GM10266 (cell line): ENCODE measurements around the gene CFLAR.
"Not testable (repeated sequence)": the region's sequence is repeated elsewhere in the genome, so short reads cannot be mapped to it uniquely, and the experiment has no call there.

ENCODE experiments used
- DNase-seq: peaks from one replicate; pipeline ENCODE4 v3.0.0; 2012; ENCODE audit errors: extremely low spot score
- TF ChIP-seq, protein P1 (sequence below): IDR thresholded peaks from 2 replicates; pipeline ENCODE4 v1.5.1; 2012; ENCODE audit warnings: mild to moderate bottlenecking, low read depth; ENCODE audit not compliant: control insufficient read depth, insufficient read depth; ENCODE audit errors: missing control alignments

Gene CFLAR

DNA sequence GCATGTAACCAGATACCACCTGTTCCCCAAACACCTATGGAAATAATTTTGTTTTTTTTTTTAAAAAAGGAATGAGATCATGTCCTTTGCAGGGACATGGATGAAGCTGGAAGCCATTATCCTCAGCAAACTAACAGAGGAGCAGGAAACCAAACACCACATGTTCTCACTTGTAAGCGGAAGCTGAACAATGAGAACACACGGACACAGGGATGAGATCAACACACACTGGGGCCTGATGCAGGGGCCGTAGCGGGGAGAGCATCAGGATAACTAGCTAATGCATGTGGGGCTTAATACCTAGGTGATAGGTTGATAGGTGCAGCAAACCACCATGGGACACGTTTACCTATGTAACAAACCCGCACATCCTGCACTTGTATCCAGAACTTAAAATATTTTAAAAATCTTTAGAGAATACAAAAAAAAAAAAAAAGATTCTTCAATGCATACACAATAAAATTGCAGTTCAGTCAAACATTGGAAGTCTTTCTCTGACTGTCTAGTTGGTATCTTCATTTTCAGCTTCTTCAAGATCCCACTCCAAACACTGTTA, 55.4 kb downstream of the CFLAR start:
- no peak for DNase-seq
- TF ChIP-seq, protein P1, sequence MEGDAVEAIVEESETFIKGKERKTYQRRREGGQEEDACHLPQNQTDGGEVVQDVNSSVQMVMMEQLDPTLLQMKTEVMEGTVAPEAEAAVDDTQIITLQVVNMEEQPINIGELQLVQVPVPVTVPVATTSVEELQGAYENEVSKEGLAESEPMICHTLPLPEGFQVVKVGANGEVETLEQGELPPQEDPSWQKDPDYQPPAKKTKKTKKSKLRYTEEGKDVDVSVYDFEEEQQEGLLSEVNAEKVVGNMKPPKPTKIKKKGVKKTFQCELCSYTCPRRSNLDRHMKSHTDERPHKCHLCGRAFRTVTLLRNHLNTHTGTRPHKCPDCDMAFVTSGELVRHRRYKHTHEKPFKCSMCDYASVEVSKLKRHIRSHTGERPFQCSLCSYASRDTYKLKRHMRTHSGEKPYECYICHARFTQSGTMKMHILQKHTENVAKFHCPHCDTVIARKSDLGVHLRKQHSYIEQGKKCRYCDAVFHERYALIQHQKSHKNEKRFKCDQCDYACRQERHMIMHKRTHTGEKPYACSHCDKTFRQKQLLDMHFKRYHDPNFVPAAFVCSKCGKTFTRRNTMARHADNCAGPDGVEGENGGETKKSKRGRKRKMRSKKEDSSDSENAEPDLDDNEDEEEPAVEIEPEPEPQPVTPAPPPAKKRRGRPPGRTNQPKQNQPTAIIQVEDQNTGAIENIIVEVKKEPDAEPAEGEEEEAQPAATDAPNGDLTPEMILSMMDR = no peak

DNA sequence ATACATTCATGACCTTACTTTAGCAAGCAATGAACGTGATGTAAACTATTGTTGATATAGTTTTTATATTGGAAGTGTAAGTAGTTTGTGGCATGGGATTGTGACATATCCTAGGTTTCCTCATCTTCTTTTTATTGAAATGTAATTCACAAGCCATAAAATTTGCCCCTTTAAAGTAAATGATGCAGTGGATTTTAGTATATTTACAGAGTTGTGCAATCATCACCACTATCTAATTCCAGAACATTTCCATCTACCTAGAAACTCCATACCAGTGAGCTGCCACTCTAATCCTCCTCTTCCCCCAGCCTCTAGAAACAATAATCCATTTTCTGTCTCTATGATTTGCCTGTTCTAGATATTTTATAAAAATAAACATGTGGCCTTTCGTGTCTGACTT, 56.3 kb downstream of the CFLAR start:
- no peak for DNase-seq
- TF ChIP-seq, protein P1 = no peak

GRCh38 chr2:201174687-201175086, 58.7 kb downstream of the CFLAR start:
- TF ChIP-seq, protein P1 = no peak
- DNase-seq = no peak

GRCh38 chr2:201176081-201176481, 60.1 kb downstream of the CFLAR start:
- no peak for DNase-seq
- TF ChIP-seq, protein P1 = no peak

GRCh38 chr2:201180010-201180409, 64.0 kb downstream of the CFLAR start:
- DNase-seq = no peak
- TF ChIP-seq, protein P1 = no peak

DNA sequence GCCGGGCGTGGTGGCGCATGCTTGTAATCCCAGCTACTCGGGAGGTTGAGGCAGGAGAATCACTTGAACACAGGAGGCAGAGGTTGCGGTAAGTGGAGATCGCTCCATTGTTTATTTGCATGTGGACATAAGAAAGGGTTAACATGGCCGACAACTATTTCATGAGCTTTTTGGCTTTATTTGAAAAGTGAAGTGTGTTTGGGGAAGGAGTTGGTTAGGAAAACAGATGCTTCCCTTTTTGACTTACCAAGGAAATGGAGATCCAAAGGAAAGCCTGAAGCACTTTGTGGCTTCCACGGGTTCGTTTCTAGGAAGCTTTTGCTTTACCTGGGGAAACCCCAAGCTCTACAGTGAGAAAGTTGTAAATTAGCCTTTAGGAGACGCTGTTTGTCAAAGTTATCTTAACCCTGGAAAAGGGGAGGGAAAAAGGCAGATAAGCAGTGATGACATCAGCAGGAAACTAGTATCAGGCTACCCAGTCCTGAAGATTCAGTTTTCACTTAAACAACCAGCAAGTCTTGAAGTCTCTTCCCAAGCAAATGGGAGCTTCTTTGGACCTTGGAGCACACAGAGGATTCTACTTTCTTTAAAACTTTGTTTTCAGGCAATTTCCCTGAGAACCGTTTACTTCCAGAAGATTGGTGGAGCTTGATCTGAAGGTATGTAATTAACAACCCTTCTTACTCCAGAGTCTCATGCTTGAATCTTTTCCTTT, 66.8 kb downstream of the CFLAR start, which contains the start of gene CASP10:
TSS of gene CASP10 (plus strand) at position 492 of the 715 bp plus-strand sequence. CDS start 2,637 bp downstream, outside the sequence.
- DNase-seq = peak; percentile 67
- TF ChIP-seq, protein P1 = peak; percentile 67

- no peak for DNase-seq
- TF ChIP-seq, protein P1 = no peak
Measured at GRCh38 chr2:201183365-201183727, 67.4 kb downstream of the CFLAR start.

DNA sequence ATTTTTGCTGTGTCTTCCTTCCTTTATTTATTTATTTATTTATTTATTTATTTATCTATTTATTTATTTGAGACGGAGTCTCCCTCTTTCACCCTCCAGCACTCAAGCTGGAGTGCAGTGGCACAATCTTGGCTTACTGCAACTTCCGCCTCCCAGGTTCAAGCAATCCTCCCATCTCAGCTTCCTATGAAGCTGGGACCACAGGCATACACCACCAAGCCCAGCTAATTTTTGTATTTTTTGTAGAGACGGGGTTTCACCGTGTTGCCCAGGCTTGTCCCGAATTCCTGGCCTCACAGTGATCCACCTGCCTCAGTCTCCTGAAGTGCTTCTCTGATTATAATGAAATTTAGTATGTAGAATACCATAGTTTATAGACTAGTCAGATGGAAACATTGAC, 67.9 kb downstream of the CFLAR start:
- DNase-seq = not testable (repeated sequence)

- DNase-seq = not testable (repeated sequence)
Measured at GRCh38 chr2:201184248-201184647, 68.3 kb downstream of the CFLAR start.
